NCI-H510A (cell line): ENCODE results near the gene ELFN1.
A peak's percentile ranks its signal among the peaks of the same experiment; 100 is the strongest.

Experiments used
- DNase-seq: peaks from one replicate; lab custom pipeline; 2025; lab: John Stamatoyannopoulos, UW

ELFN1 gene

DNA sequence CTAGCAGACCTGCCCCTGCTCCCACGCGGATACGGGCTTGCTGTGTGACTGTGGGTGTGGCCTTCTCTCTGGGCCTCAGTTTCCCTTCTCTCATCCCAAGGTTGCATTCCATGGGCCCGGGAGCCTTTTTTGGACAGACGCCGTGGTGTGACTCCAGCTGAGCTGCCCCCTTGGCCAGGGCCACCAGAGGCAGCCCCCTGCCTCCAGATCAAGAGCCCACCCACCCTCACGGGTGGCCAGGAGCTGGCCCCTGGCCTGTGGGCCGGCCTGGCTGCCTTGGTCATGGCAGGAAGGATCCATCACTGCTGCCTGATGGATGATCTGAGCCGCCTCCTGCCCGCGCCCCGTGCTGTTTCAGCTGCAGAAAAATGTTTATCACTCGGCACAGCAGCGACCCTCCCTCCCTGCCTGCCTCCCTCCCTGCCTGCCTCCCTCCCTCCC is 27.8 kb upstream of the ELFN1 start:
- DNase-seq: no peak

- DNase-seq: no peak
Observed at GRCh38 chr7:1643270-1644092, 26.6 kb upstream of the ELFN1 start.

DNA sequence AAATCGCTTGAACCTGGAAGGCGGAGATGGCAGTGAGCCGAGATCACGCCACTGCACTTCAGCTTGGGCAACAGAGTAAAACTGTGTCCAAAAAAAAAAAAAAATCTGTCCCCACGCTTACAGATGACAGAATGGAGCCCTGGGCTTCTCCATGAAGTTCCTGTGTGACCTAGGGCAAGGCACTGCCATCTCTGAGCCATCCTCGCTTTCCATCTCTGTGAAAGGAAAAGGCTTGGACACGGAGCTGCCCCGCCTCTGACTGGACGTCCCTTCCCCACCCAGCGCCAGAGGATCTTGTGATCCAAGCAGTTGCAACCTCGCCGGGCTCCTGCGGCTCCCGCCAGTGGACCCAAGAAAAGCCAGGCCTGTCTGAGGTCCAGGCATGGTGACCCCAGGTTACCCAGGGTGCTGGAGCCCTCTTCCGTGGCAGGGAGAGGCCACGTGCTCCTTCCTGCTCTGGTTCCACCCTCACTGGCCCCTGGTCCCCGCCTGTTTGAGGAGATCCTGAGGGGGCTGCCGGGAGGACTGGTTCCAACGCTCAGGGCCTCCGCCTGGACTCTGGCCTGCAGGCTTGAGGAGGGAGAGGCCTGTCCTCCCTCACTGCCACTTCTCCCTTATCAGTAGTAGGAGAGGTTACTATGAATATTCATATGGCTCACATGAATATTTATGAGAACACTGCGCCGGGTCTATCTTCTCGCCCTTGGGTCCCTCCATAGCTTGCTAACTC is 25.6 kb upstream of the ELFN1 start:
- no peak for DNase-seq

DNA sequence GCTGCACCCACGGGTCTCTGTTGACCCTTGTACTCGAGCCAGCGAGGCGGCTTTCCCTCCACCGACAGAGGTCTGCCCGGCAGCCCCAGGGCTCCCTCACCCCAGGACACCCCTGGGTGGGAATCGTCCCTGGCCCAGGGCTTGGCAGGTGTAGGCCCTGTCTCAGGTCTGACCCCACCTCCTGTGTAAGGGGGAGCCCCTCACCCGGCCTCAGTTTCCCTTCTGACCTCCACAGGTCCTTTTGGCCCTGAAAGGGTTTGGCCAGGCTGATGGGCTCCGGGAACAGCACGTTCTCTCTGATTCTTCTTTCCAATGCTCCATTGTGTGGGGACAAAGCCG is 25.0 kb upstream of the ELFN1 start:
- DNase-seq: no peak

DNA sequence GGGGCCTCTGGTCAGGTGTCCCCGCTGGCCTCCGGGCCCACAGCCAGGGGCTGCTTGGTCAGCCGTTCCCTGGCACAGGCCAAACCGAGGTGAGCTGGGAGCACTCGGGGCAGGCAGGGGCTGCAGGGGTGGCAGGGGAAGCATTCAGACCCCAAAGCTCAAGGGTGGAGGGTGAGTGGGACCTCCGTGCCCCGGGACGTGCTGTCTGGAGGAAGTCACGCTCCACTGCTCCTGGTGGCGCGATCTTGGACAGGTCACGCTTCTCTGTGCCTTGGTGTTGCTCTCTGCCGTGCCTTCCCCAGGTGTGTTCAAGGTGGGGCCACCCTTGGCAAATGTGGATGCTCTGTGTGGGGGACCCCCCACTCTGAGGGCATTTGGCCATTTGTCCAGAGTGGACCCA is 24.6 kb upstream of the ELFN1 start:
- no peak for DNase-seq

DNA sequence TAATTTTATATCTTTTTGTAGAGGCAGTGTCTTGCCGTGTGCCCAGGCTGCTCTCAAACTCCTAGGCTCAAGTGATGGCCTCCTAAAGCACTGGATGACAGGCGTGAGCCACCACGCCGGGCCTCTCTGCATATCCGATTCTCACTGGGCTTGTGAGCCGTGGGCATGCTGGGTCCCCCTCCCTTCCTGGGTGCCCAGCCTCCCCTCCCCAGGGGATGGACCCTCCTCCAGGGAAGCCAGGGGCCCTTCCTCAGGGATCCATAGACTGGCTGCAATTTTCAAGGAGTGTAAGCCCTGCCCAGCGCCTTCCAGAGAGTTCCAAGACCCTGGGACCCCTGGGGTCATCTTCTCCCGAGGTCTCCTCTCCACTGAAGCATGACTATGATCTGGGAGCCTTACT is 23.7 kb upstream of the ELFN1 start:
- DNase-seq: no peak

- DNase-seq: no peak
Observed at GRCh38 chr7:1646957-1647891, 22.9 kb upstream of the ELFN1 start.

DNA sequence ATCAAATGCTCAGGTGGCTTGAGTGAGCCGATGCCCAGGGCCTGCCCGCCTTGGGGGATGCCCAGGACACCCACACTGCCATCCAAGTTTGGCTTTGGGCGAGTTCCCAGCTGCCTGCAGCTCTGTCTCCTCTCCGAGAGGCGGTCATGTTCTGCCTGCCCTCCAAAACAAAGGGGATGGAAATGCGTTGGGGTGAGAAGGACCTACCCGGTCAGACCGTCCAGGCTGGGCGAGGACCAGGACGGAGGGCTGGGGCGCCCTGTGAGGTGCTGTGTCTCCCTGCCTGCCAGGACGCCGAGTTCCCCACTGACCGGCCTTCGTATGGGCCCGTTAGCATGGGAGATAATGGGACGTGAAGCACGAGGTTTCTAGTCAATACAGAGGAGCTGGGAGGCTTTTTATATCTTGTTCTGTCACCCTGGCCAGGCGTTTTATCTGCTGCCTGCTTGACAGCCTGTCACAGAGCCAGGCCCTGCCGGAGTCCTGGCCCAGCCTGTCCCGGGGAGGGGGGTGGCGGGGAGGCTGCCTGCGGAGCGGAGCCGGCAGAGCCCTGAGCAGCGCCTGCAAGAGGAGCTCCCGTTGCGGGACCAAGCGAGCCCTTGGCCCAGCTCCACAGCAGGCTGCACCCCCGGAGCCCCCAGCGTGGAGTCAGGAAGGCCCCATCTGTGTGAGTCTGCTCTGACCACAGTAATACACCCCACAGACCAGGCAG is 22.0 kb upstream of the ELFN1 start:
- DNase-seq: no peak

- DNase-seq: no peak
Observed at GRCh38 chr7:1649751-1650326, 20.2 kb upstream of the ELFN1 start.

DNA sequence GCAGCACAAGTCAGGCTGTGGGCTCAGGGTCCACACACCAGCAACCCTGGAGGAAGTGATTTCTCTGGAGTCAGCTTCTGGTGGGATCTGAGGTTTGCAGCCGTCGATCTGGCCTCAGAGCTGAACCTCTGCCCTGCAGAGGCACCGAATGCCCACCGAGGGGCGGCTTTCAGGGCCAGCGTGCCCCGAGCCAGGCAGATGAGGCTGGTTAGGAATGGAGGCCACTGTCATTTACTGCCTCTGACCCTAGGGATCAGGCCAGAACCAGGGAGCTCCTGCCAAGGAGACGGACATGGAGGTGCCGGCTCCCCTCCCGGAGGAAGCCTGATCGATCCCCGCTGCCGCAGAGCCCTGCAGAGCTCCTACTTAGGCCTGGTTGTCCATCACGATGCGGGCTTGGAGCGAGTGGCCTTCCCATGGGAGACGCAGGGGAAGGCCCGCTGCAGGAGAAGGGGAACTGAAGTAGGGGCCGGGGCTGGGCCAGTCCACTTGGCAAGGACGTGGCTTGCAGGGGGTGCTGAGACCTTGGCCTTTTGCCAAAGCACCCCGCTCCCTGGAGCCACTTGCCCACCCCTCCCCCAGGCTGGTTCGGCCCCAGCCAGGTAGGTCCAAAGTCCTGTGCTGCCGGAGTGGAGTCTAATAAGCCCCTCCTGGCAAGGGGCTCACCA is 19.6 kb upstream of the ELFN1 start:
- no peak for DNase-seq

- peak; percentile 44 for DNase-seq
Observed at GRCh38 chr7:1651031-1651446, 19.0 kb upstream of the ELFN1 start.

GRCh38 chr7:1651891-1652290 is 18.2 kb upstream of the ELFN1 start:
- DNase-seq: no peak

DNA sequence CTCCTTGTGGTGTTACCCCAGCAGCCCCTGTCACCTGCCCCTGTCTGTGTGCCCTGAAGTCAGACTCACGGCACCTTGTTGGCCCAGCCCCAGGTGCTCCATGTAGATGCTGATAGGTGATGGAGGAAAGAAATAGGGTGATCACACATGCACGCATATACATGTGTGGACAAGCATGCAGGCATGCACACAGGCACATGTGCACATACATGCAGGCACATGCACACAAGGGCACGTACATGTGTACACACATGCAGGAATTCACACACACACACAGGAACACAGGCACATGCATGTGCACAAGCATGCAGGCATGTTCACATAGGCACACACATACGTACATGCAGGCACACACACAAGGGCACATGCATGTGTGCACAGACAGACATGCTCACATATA is 16.6 kb upstream of the ELFN1 start:
- DNase-seq: no peak

GRCh38 chr7:1654111-1654510 is 16.0 kb upstream of the ELFN1 start:
- no peak for DNase-seq

DNA sequence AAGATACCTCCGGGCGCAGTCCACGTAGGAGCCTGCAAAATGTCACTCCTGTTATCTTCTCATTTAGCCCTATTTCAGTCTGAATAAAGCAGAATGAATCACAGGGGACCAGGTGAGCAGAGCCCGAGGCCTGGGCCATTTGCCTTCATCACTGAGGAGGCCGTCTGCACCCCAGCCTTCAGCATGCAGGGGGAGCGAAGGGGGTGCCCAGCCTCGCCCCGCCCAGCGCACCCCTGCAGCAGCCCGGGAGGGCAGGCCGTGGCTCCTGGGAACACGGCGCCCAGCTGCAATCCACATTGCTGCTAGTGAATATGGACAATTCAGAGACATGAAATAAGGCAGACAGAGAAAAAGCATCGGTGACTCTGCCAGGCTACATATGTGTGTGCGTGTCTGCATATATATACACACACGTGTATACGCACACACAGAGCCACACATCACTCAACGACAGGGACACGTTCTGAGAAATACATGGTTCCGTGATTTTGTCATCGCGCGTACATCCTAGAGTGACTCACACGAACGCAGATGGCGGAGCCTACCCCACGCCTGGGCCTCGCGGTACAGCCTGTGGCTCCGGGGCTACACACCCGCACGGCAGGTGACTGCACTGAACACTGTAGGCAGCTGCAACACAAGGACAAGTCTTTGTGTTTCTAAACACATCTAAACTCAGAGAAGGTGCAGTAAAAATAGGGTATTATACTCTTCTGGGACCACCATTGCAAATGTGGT is 15.2 kb upstream of the ELFN1 start:
- no peak for DNase-seq

DNA sequence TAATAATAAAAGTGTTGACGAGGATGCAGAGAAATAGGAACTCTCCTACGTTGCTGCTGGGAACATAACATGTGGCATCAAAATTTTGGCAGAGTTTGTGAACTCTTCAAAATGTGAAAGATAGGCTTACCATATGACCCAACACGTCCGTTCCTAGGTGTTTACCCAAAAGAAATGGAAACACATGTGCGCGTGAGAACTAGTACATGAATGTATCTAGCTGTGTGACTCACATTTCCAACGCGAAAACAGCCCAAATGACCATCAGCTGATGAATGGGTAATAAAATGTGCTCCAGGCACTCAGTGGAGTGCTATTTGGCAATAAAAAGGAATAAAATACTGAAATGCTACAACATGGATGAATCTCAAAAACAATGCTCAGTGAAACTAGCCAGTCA is 10.4 kb upstream of the ELFN1 start:
- DNase-seq: no peak

- DNase-seq: no peak
Observed at GRCh38 chr7:1661461-1661860, 8.6 kb upstream of the ELFN1 start.

GRCh38 chr7:1662101-1662500 is 8.0 kb upstream of the ELFN1 start:
- no peak for DNase-seq

GRCh38 chr7:1662767-1663166 is 7.3 kb upstream of the ELFN1 start:
- no peak for DNase-seq

DNA sequence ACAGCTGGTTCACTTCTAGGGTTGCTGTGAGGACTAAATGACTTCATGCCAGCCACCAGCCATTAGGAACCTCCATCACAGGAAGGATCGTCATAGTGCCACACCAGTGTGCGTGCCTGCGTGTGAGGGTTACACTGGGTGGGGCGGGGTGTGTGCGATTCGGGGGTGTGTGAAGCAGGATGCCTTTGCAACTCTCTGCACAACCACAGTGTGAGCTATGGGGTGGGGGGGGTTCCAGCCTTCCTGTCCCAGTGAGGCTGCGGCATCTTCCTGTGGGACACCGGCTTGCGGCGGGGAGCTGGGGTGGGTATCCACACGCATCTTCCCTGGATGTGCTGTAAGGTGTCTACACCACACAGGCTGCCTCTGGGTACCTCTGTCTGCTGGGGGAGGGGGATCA is 6.9 kb upstream of the ELFN1 start:
- no peak for DNase-seq
